Measurements from ENCODE around the gene CNTNAP2. TPM values are rescaled to one million over a fixed set of nuclear protein-coding genes. Genes with fewer than 3 reads are reported as not detected.
A peak's percentile ranks its signal among the peaks of the same experiment; 100 is the strongest.

CNTNAP2 gene
- total and polyA plus RNA-seq, 2 of the 4 experiments (the other 2 are of a cell fraction), result not detected

- Histone ChIP-seq H3K36me3 (ENCODE audit: control insufficient read depth, insufficient read depth, low read length) (no peaks in the 10 kb centered on the region), H2BK120ac (ENCODE audit: low read depth, low read length) (no peak overlapping the region), H3K79me1 (ENCODE audit: low read depth in 1 of 2, low read length in 2 of 2) (no peaks in the 10 kb centered on the region), H3K18ac (ENCODE audit: low read depth, low read length) (no peak overlapping the region), H3K4me2 (ENCODE audit: low read depth, low read length) (no peak overlapping the region), H3K27me3 (ENCODE audit: control insufficient read depth, insufficient read depth, low read length) (no peaks in the 10 kb centered on the region), H3K27ac (ENCODE audit: insufficient read depth, low read length) (no peak overlapping the region), H2AFZ (replicated peaks; ENCODE audit: low read length, poor library complexity) (no peak overlapping the region), H3K4ac (ENCODE audit: low read depth, low read length) (no peak overlapping the region), H3K9me3 (ENCODE audit: control insufficient read depth, insufficient read depth, low read length) (0 out of 2 replicates have a peak, but pooled peaks cover 2% of the 10 kb centered on the region), H3K9me1 (ENCODE audit: insufficient read depth, low read length) (no peaks in the 10 kb centered on the region), H2AK5ac (ENCODE audit: low read depth, low read length) (no peak overlapping the region), H4K8ac (ENCODE audit: low read depth in 2 of 2, low read length in 2 of 2) (no peak overlapping the region), H4K20me1 (ENCODE audit: insufficient read depth, low read length) (no peaks in the 10 kb centered on the region), H2BK15ac (ENCODE audit: low read depth, low read length) (no peak overlapping the region), H3K56ac (ENCODE audit: extremely low read depth, insufficient read depth, low read length) (no peak overlapping the region), H3K4me3 (ENCODE audit: insufficient read depth, low read depth, low read length) (no peak overlapping the region), H4K91ac (ENCODE audit: insufficient read depth, low read depth, low read length) (no peak overlapping the region), H3K23ac (ENCODE audit: low read depth, low read length) (no peak overlapping the region), H2AK9ac (replicated peaks; ENCODE audit: low read depth, low read length, poor library complexity) (no peak overlapping the region), H3K4me1 (ENCODE audit: control insufficient read depth, insufficient read depth, low read length) (no peaks in the 10 kb centered on the region), H2BK5ac (ENCODE audit: low read depth, low read length, poor library complexity, severe bottlenecking) (no peak overlapping the region), H2BK20ac (ENCODE audit: low read depth, low read length) (no peak overlapping the region), H4K5ac (ENCODE audit: low read depth, low read length) (no peak overlapping the region), H3K14ac (replicated peaks; ENCODE audit: low read depth, low read length) (no peak overlapping the region), H3K9ac (ENCODE audit: low read depth, low read length) (no peak overlapping the region)
- dilution Hi-C loops (cut with HindIII; ENCODE audit: low sequenced_read_pairs, unreplicated experiment) (no loop called here), intact Hi-C loops (cut with micrococcal nuclease) (no loop called here), in situ Hi-C loops (cut with MboI; ENCODE audit: low sequenced_read_pairs) (no loop called here)
- BruUV-seq (replicated peaks), result no TSS peak
- 100% methylated on average over 1 of the region's 6 CpGs; no CpG with 5 or more reads in 1 of the 2 experiments for WGBS, 2 experiments (ENCODE audit: extremely low coverage in 2 of 2, insufficient read length in 1 of 2)
- no peak for TF ChIP-seq NFE2L2 (IDR thresholded peaks at IDR 0.05; ENCODE audit: low read depth, low read length)
- TF ChIP-seq FOS (IDR thresholded peaks at IDR 0.05; ENCODE audit: low read depth, low read length), result no peak
- TF ChIP-seq RAD21 (IDR thresholded peaks at IDR 0.05; ENCODE audit: low read length), result peak; percentile 32
- no peak for TF ChIP-seq CHD1 (IDR thresholded peaks at IDR 0.05; ENCODE audit: low read depth, low read length)
- no peak for TF ChIP-seq BHLHE40 (IDR thresholded peaks at IDR 0.05; ENCODE audit: low read depth, low read length)
- peak; percentile 13; the same call in 1 of the 2 replicates for TF ChIP-seq CTCF (conservative IDR thresholded peaks at IDR 0.05; ENCODE audit: low read depth, low read length)
- TF ChIP-seq MAZ (IDR thresholded peaks at IDR 0.05; ENCODE audit: borderline replicate concordance, low read depth, low read length), result no peak
- DNase-seq (peak; percentile 9), ATAC-seq (ENCODE audit: low read depth) (no peak)
- ChIA-PET POLR2A (ENCODE audit: unreplicated experiment) (interaction anchor here (0.6 kb wide), 1 partner anchor 16 kb away, joined by 3 read pairs; no protein-coding TSS in a partner anchor), CTCF (no interaction called here)
Measured at GRCh38 chr7:147547252-147547897, 1430.8 kb downstream of the CNTNAP2 start.
